CD4-positive, alpha-beta T cell (primary cell): ENCODE data around the gene FOXJ2. TPM values are rescaled to one million over a fixed set of nuclear protein-coding genes. Genes with fewer than 3 reads are reported as not detected.

Source experiments
- ATAC-seq: fragments of 200-7000 bp; cut with Tn5 transposase; one replicate; pipeline ENCODE4 v1.10.0; 2022; ENCODE audit warnings: mild to moderate bottlenecking; ENCODE audit not compliant: poor library complexity
- CTCF ChIA-PET: fragments of 350-600 bp; sonication (Branson Sonifier 250); formaldehyde crosslinking; loops from one replicate; lab custom pipeline; 2021; ENCODE audit warnings: antibody characterized with exemption, inconsistent platforms; lab: Charles Lee
- POLR2A ChIA-PET: fragments of 350-600 bp; sonication (Branson Sonifier 250); formaldehyde crosslinking; loops from one replicate; lab custom pipeline; 2021; ENCODE audit warnings: antibody characterized with exemption, inconsistent platforms; lab: Charles Lee
- DNase-seq, 14 experiments: peaks; one replicate each; pipeline ENCODE4 v3.0.0-alpha.2; 2013 to 2020; ENCODE audit warnings: mixed read lengths in 2 of 14
- H3K27ac ChIP-seq, 2 donors: one replicate each; pipeline versions ENCODE4 v1.5.1 to v1.7.0; 2013; ENCODE audit warnings: low read length in 2 of 2, low read depth in 1 of 2, mild to moderate bottlenecking in 1 of 2
- H3K27me3 ChIP-seq, 2 experiments: 1 replicate in 1 of 2; 2 replicates in 1 of 2; pipeline versions ENCODE4 v1.6.1 to v1.7.0; 2013; ENCODE audit warnings: low read length in 2 of 2, control low read depth in 1 of 2, mild to moderate bottlenecking in 1 of 2, moderate library complexity in 1 of 2; ENCODE audit not compliant: insufficient read depth in 2 of 2, control insufficient read depth in 1 of 2
- H3K36me3 ChIP-seq: one replicate; pipeline ENCODE4 v1.6.1; 2013; ENCODE audit warnings: low read length, control low read depth; ENCODE audit not compliant: insufficient read depth
- H3K4me1 ChIP-seq: one replicate; pipeline ENCODE4 v1.6.1; 2013; ENCODE audit warnings: low read length, control low read depth; ENCODE audit not compliant: insufficient read depth
- H3K4me3 ChIP-seq: one replicate; pipeline ENCODE4 v1.5.1; 2013; ENCODE audit warnings: mild to moderate bottlenecking, low read length, moderate library complexity
- H3K9me3 ChIP-seq, 2 experiments: 1 replicate in 1 of 2; 2 replicates in 1 of 2; pipeline versions ENCODE4 v1.6.1 to v1.7.0; 2013; ENCODE audit warnings: low read length in 2 of 2, mild to moderate bottlenecking in 2 of 2, control low read depth in 1 of 2, moderate library complexity in 1 of 2; ENCODE audit not compliant: control insufficient read depth in 1 of 2, insufficient read depth in 1 of 2
- H3K27ac Mint-ChIP-seq: one replicate; pipeline ENCODE4 v1.8.0; 2020; ENCODE audit warnings: mixed read lengths
- H3K27me3 Mint-ChIP-seq: one replicate; pipeline ENCODE4 v1.8.0; 2021; ENCODE audit warnings: mixed read lengths
- H3K36me3 Mint-ChIP-seq: one replicate; pipeline ENCODE4 v1.8.0; 2021; ENCODE audit warnings: low read depth, mixed read lengths
- H3K4me1 Mint-ChIP-seq: one replicate; pipeline ENCODE4 v1.8.0; 2021; ENCODE audit warnings: low read depth, mixed read lengths
- H3K4me3 Mint-ChIP-seq: one replicate; pipeline ENCODE4 v1.8.0; 2020; ENCODE audit warnings: mild to moderate bottlenecking, mixed read lengths
- H3K9me3 Mint-ChIP-seq: one replicate; pipeline ENCODE4 v1.8.0; 2020; ENCODE audit warnings: mixed read lengths
- intact Hi-C, 2 experiments: fragments of 100-400 bp; cut with DNase I in 1 of 2; cut with micrococcal nuclease in 1 of 2; formaldehyde crosslinking; loops; one replicate each; pipeline versions ENCODE4 v1.15.1 to v1.9.0; 2023 to 2025; cut with DNase I, micrococcal nuclease
- total RNA-seq, 174 experiments: library from RNA in 2 of 174; stranded (reverse) in 2 of 174; gene quantifications; one replicate each; pipeline ENCODE4 v1.2.3 and lab custom pipeline; 2021 to 2026
- TF ChIP-seq, protein P1 (sequence below): fragments of 200-600 bp; IDR thresholded peaks from one replicate; pipeline ENCODE4 v1.8.0; 2022; ENCODE audit warnings: antibody characterized with exemption, mild to moderate bottlenecking

FOXJ2 gene
- total RNA-seq, 2 experiments from 2014 or later: 36.3 to 38.5 TPM

DNA sequence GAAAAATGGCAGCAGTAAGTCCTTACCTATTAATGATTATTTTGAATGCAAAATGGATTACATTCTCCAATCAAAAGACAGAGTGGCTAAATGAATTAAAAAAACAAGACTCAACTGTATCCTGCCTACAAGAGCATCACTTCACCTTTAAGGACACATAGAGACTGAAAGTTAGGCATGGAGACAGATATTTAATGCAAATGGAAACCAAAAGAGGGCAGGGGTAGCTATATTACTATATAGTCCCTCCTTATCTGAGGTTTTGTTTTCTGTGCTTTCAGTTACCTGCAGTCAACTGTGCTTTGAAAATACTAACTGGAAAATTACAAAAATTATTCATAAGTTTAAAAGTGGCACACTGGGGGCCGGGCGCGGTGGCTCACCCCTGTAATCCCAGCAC lies 66.7 kb downstream of the FOXJ2 start:
- TF ChIP-seq, protein P1, sequence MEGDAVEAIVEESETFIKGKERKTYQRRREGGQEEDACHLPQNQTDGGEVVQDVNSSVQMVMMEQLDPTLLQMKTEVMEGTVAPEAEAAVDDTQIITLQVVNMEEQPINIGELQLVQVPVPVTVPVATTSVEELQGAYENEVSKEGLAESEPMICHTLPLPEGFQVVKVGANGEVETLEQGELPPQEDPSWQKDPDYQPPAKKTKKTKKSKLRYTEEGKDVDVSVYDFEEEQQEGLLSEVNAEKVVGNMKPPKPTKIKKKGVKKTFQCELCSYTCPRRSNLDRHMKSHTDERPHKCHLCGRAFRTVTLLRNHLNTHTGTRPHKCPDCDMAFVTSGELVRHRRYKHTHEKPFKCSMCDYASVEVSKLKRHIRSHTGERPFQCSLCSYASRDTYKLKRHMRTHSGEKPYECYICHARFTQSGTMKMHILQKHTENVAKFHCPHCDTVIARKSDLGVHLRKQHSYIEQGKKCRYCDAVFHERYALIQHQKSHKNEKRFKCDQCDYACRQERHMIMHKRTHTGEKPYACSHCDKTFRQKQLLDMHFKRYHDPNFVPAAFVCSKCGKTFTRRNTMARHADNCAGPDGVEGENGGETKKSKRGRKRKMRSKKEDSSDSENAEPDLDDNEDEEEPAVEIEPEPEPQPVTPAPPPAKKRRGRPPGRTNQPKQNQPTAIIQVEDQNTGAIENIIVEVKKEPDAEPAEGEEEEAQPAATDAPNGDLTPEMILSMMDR: no peak
- no peaks in the 10 kb centered on the region for H3K9me3 Mint-ChIP-seq
- ChIA-PET POLR2A (no interaction called here), CTCF (interaction anchor here (1.0 kb wide), 1 partner anchor 53 kb away, joined by 3 read pairs; no protein-coding TSS in a partner anchor)
- intact Hi-C loops: no loop called here
- Histone ChIP-seq H3K4me1 (no peaks in the 10 kb centered on the region), H3K27me3 (no peaks in the 10 kb centered on the region), H3K27ac (no peak overlapping the region), H3K9me3 (no peaks in the 10 kb centered on the region), H3K4me3 (no peak overlapping the region), H3K36me3 (peaks cover 39% of the 10 kb centered on the region)
- no peak overlapping the region for H3K4me3 Mint-ChIP-seq
- H3K36me3 Mint-ChIP-seq: peaks cover 69% of the 10 kb centered on the region
- H3K27me3 Mint-ChIP-seq: no peaks in the 10 kb centered on the region
- H3K4me1 Mint-ChIP-seq: peaks cover 4% of the 10 kb centered on the region
- ATAC-seq: no peak
- no peak overlapping the region for H3K27ac Mint-ChIP-seq
- no peak for DNase-seq

Other genes with a start within 250 kb of the FOXJ2 start
- gene NANOG, start 243.3 kb upstream of the FOXJ2 start, total RNA-seq: not detected
- under 1 TPM; 0.45 to 0.52 TPM for gene SLC2A14, start 159.8 kb upstream of the FOXJ2 start, total RNA-seq
- gene SLC2A3, start 96.5 kb upstream of the FOXJ2 start, total RNA-seq: 100 to 1,000 TPM; 929 to 939 TPM
- gene C3AR1, start 33.6 kb downstream of the FOXJ2 start, total RNA-seq: 1 to 10 TPM; 1.4 TPM
- gene NECAP1, start 49.6 kb downstream of the FOXJ2 start, total RNA-seq: 100 to 1,000 TPM; 119 to 121 TPM
- gene CLEC4A, start 90.9 kb downstream of the FOXJ2 start, total RNA-seq: 1 to 10 TPM in 1 of 2 experiments, under 1 TPM in 1; 0.39 to 1.0 TPM
- gene ZNF705A, start 124.3 kb downstream of the FOXJ2 start, total RNA-seq: under 1 TPM in 1 of 2 experiments, not detected in 1; 0.08 TPM
- under 1 TPM; 0.30 to 0.47 TPM for gene FAM90A1, start 194.9 kb downstream of the FOXJ2 start, total RNA-seq